Endothelial cell of umbilical vein (primary cell): ENCODE results near the gene SLAIN2.

Experiments used
- CTCF ChIP-seq, 2 donors: IDR thresholded peaks; 1 replicate in 1 of 2; 2 replicates in 1 of 2; pipeline ENCODE4 v1.5.1; 2011; ENCODE audit warnings: low read length in 2 of 2, mild to moderate bottlenecking in 2 of 2, moderate library complexity in 2 of 2, control low read depth in 1 of 2, inconsistent platforms in 1 of 2, low read depth in 1 of 2; ENCODE audit not compliant: insufficient read depth in 1 of 2; ENCODE audit errors: extremely low read depth in 1 of 2
- POLR2A ChIP-seq: IDR thresholded peaks from 2 replicates; pipeline ENCODE4 v1.6.1; 2012; ENCODE audit warnings: low read depth, mild to moderate bottlenecking, control low read depth, low read length

DNA sequence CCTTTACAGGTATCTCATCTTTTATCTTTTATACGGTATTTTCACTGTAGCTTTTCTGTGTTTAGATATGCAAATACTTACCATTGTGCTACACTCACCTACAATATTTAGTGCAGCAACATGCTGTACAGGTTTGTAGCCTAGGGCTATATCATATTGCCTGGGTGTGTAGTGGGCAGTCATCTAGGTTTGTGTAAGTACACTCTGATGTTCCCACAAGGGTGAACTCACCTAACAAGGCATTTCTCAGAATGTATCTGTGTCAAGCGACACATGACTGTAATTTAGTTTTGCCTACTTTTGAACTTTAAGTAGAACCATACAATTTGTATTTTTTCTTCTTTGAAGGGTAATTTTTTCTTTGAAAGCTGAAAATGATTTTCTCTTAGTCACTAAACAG lies 87.6 kb downstream of the SLAIN2 start:
- TF ChIP-seq CTCF (IDR thresholded peaks at IDR 0.05; ENCODE audit: extremely low read depth in 1 of 2, insufficient read depth in 1 of 2, low read depth in 1 of 2, low read length in 2 of 2) (no peak), POLR2A (no peak)
